Right lobe of liver (tissue), 4 donors: Measurements from ENCODE around the gene KLF15.

Experiments
- CTCF ChIP-seq, 4 donors: fragments of 200-600 bp in 3 of 4; fragments of 450-650 bp in 1 of 4; IDR thresholded peaks; one replicate each; pipeline versions ENCODE4 v1.5.1 to v1.8.0; 2016 to 2022; ENCODE audit warnings: antibody characterized with exemption in 4 of 4, mild to moderate bottlenecking in 2 of 4
- POLR2A ChIP-seq: fragments of 450-650 bp; IDR thresholded peaks from one replicate; pipeline ENCODE4 v1.6.1; 2017; ENCODE audit warnings: antibody characterized with exemption, mild to moderate bottlenecking
- donor health status: DM: no; HTN: no; CAD: no.
- donor health status: DM: no; HTN: no; CAD: no.
- donor health status: DM: no; HTN: yes; CAD: no.

- peak in 1 of 4 donors; percentile 18 for TF ChIP-seq CTCF (IDR thresholded peaks at IDR 0.05)
- TF ChIP-seq POLR2A, result no peak
These were observed 21.1 kb upstream of the KLF15 start for GRCh38 chr3:126378341-126378751.
